Muscle of back (tissue), 11 donors: Measurements from ENCODE around the gene HJURP. TPM values are rescaled to one million over a fixed set of nuclear protein-coding genes. Genes with fewer than 3 reads are reported as not detected.

Experiments
- DNase-seq, 3 donors: peaks; one replicate each; pipeline versions ENCODE4 v3.0.0 to v3.0.0-alpha.2; 2013
- polyA plus RNA-seq, 10 donors: library from polyadenylated mRNA; unstranded; fragments of 120-200 nt; gene quantifications; one replicate each; pipeline ENCODE4 v1.2.1, GENCODE V29; 2013; ENCODE audit not compliant: insufficient read length in 10 of 10

Gene HJURP
- polyA plus RNA-seq, 10 donors, result 9.2 to 16.1 (median 10.5) TPM

GRCh38 chr2:233850745-233851144 lies 3.6 kb downstream of the HJURP start:
- DNase-seq, result no peak

GRCh38 chr2:233849607-233850271 lies 4.6 kb downstream of the HJURP start:
- DNase-seq, result no peak

GRCh38 chr2:233848276-233848675 lies 6.1 kb downstream of the HJURP start:
- DNase-seq, result no peak

- DNase-seq, result no peak
Measured at GRCh38 chr2:233847248-233847898, 7.0 kb downstream of the HJURP start.

- DNase-seq, result no peak
Measured at GRCh38 chr2:233846387-233847247, 7.7 kb downstream of the HJURP start.

GRCh38 chr2:233845301-233846060 lies 8.9 kb downstream of the HJURP start:
- no peak for DNase-seq

GRCh38 chr2:233844836-233845235 lies 9.5 kb downstream of the HJURP start:
- no peak for DNase-seq

- DNase-seq, result no peak
Measured at GRCh38 chr2:233844064-233844807, 10.1 kb downstream of the HJURP start.

- no peak for DNase-seq
Measured at GRCh38 chr2:233841183-233841582, 13.2 kb downstream of the HJURP start.

- DNase-seq, result no peak
Measured at GRCh38 chr2:233840520-233840919, 13.8 kb downstream of the HJURP start.

- no peak for DNase-seq
Measured at GRCh38 chr2:233839447-233839820, 14.9 kb downstream of the HJURP start.

- no peak for DNase-seq
Measured at GRCh38 chr2:233838726-233839446, 15.4 kb downstream of the HJURP start.

GRCh38 chr2:233838251-233838650 lies 16.1 kb downstream of the HJURP start:
- DNase-seq, result no peak

GRCh38 chr2:233837694-233838229 lies 16.6 kb downstream of the HJURP start:
- DNase-seq, result no peak

- no peak for DNase-seq
Measured at GRCh38 chr2:233836359-233836758, 18.0 kb downstream of the HJURP start.

GRCh38 chr2:233835230-233836186 lies 18.8 kb downstream of the HJURP start:
- no peak for DNase-seq

GRCh38 chr2:233833345-233833744 lies 21.0 kb downstream of the HJURP start:
- peak; percentile 11 to 50 (median 42) for DNase-seq

- DNase-seq, result peak in 2 of 3 donors; percentile 22 to 67
Measured at GRCh38 chr2:233832869-233833311, 21.4 kb downstream of the HJURP start.

- DNase-seq, result peak; percentile 21 to 49 (median 32)
Measured at GRCh38 chr2:233832414-233832813, 21.9 kb downstream of the HJURP start.
